NCI-H146 (cell line): ENCODE measurements around the gene SH3RF3.
"Not testable (repeated sequence)": the region's sequence is repeated elsewhere in the genome, so short reads cannot be mapped to it uniquely, and the experiment has no call there.

ENCODE experiments used
- DNase-seq: peaks from one replicate; lab custom pipeline; 2025; lab: John Stamatoyannopoulos, UW

The SH3RF3 gene

GRCh38 chr2:109158237-109158636, 29.2 kb downstream of the SH3RF3 start:
- DNase-seq: no peak

- DNase-seq: no peak
Measured at GRCh38 chr2:109159096-109159495, 30.1 kb downstream of the SH3RF3 start.

GRCh38 chr2:109160714-109161440, 31.9 kb downstream of the SH3RF3 start:
- no peak for DNase-seq

GRCh38 chr2:109162367-109162766, 33.4 kb downstream of the SH3RF3 start:
- DNase-seq: not testable (repeated sequence)

GRCh38 chr2:109162999-109163398, 34.0 kb downstream of the SH3RF3 start:
- DNase-seq: no peak

GRCh38 chr2:109164311-109164710, 35.3 kb downstream of the SH3RF3 start:
- no peak for DNase-seq

- DNase-seq: no peak
Measured at GRCh38 chr2:109164739-109165221, 35.8 kb downstream of the SH3RF3 start.

GRCh38 chr2:109166811-109167210, 37.8 kb downstream of the SH3RF3 start:
- no peak for DNase-seq

- DNase-seq: no peak
Measured at GRCh38 chr2:109168086-109168485, 39.1 kb downstream of the SH3RF3 start.

- DNase-seq: no peak
Measured at GRCh38 chr2:109168716-109169115, 39.7 kb downstream of the SH3RF3 start.

- no peak for DNase-seq
Measured at GRCh38 chr2:109170645-109171044, 41.6 kb downstream of the SH3RF3 start.

GRCh38 chr2:109171444-109172334, 42.7 kb downstream of the SH3RF3 start:
- DNase-seq: no peak

- DNase-seq: no peak
Measured at GRCh38 chr2:109172556-109173105, 43.6 kb downstream of the SH3RF3 start.

GRCh38 chr2:109173311-109174171, 44.5 kb downstream of the SH3RF3 start:
- DNase-seq: no peak

GRCh38 chr2:109174214-109174613, 45.2 kb downstream of the SH3RF3 start:
- no peak for DNase-seq

- no peak for DNase-seq
Measured at GRCh38 chr2:109174626-109175349, 45.8 kb downstream of the SH3RF3 start.

- no peak for DNase-seq
Measured at GRCh38 chr2:109175350-109175678, 46.3 kb downstream of the SH3RF3 start.

- no peak for DNase-seq
Measured at GRCh38 chr2:109176928-109177327, 47.9 kb downstream of the SH3RF3 start.

GRCh38 chr2:109177635-109178034, 48.6 kb downstream of the SH3RF3 start:
- no peak for DNase-seq

- no peak for DNase-seq
Measured at GRCh38 chr2:109178968-109179367, 50.0 kb downstream of the SH3RF3 start.

- DNase-seq: no peak
Measured at GRCh38 chr2:109180786-109181185, 51.8 kb downstream of the SH3RF3 start.
